Measurements from ENCODE around the gene DYDC1.

The DYDC1 gene

GRCh38 chr10:80382989-80383388, 26.4 kb upstream of the DYDC1 start:
- H3F3A ChIP-seq (ENCODE audit: insufficient read depth) = no peaks in the 10 kb centered on the region
- H3K4me2 ChIP-seq (ENCODE audit: low read depth, low read length, poor library complexity, severe bottlenecking) = no peak overlapping the region
- no peak overlapping the region for H3K4me3 ChIP-seq (ENCODE audit: insufficient read depth, low read length, poor library complexity, severe bottlenecking)
- TF ChIP-seq, protein P1, sequence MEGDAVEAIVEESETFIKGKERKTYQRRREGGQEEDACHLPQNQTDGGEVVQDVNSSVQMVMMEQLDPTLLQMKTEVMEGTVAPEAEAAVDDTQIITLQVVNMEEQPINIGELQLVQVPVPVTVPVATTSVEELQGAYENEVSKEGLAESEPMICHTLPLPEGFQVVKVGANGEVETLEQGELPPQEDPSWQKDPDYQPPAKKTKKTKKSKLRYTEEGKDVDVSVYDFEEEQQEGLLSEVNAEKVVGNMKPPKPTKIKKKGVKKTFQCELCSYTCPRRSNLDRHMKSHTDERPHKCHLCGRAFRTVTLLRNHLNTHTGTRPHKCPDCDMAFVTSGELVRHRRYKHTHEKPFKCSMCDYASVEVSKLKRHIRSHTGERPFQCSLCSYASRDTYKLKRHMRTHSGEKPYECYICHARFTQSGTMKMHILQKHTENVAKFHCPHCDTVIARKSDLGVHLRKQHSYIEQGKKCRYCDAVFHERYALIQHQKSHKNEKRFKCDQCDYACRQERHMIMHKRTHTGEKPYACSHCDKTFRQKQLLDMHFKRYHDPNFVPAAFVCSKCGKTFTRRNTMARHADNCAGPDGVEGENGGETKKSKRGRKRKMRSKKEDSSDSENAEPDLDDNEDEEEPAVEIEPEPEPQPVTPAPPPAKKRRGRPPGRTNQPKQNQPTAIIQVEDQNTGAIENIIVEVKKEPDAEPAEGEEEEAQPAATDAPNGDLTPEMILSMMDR (IDR thresholded peaks at IDR 0.05; ENCODE audit: insufficient read depth, low read length, poor library complexity, severe bottlenecking) = peak; percentile 60
- no peak for TF ChIP-seq EZH2phosphoT487 (conservative IDR thresholded peaks at IDR 0.05; ENCODE audit: low read length)
- no peaks in the 10 kb centered on the region for H3K9me3 ChIP-seq (ENCODE audit: insufficient read depth, low read length)
- no peak overlapping the region for H2AFZ ChIP-seq (ENCODE audit: low read depth, low read length, severe bottlenecking)
- H3K9me2 ChIP-seq (replicated peaks; ENCODE audit: insufficient read depth, low read length) = no peaks in the 10 kb centered on the region
- no peak overlapping the region for H3K9ac ChIP-seq (ENCODE audit: low read length)
- H3K79me2 ChIP-seq (ENCODE audit: insufficient read depth, low read length) = no peaks in the 10 kb centered on the region
- H3K36me3 ChIP-seq (ENCODE audit: low read length) = no peaks in the 10 kb centered on the region
- H4K20me1 ChIP-seq (ENCODE audit: low read depth, low read length) = no peaks in the 10 kb centered on the region
- no peak overlapping the region for H3K27ac ChIP-seq (ENCODE audit: low read depth, low read length)
- H3K27me3 ChIP-seq (ENCODE audit: low read length) = no peaks in the 10 kb centered on the region

- no peaks in the 10 kb centered on the region for H3K9me2 ChIP-seq (replicated peaks; ENCODE audit: insufficient read depth, low read length)
- H3F3A ChIP-seq (ENCODE audit: insufficient read depth) = no peaks in the 10 kb centered on the region
- no peaks in the 10 kb centered on the region for H3K27me3 ChIP-seq (ENCODE audit: low read length)
- H3K27ac ChIP-seq (ENCODE audit: low read depth, low read length) = no peak overlapping the region
- H3K79me2 ChIP-seq (ENCODE audit: insufficient read depth, low read length) = no peaks in the 10 kb centered on the region
- no peak overlapping the region for H3K4me2 ChIP-seq (ENCODE audit: low read depth, low read length, poor library complexity, severe bottlenecking)
- no peaks in the 10 kb centered on the region for H4K20me1 ChIP-seq (ENCODE audit: low read depth, low read length)
- H3K9me3 ChIP-seq (ENCODE audit: insufficient read depth, low read length) = no peaks in the 10 kb centered on the region
- H3K9ac ChIP-seq (ENCODE audit: low read length) = no peak overlapping the region
- H2AFZ ChIP-seq (ENCODE audit: low read depth, low read length, severe bottlenecking) = no peak overlapping the region
- H3K36me3 ChIP-seq (ENCODE audit: low read length) = no peaks in the 10 kb centered on the region
- no peak overlapping the region for H3K4me3 ChIP-seq (ENCODE audit: insufficient read depth, low read length, poor library complexity, severe bottlenecking)
- TF ChIP-seq, protein P1 (IDR thresholded peaks at IDR 0.05; ENCODE audit: insufficient read depth, low read length, poor library complexity, severe bottlenecking) = no peak
- TF ChIP-seq EZH2phosphoT487 (conservative IDR thresholded peaks at IDR 0.05; ENCODE audit: low read length) = no peak
Measured at GRCh38 chr10:80380185-80380584, 23.6 kb upstream of the DYDC1 start.

- H3F3A ChIP-seq (ENCODE audit: insufficient read depth) = no peaks in the 10 kb centered on the region
- no peaks in the 10 kb centered on the region for H3K27me3 ChIP-seq (ENCODE audit: low read length)
- H3K27ac ChIP-seq (ENCODE audit: low read depth, low read length) = no peak overlapping the region
- no peaks in the 10 kb centered on the region for H3K36me3 ChIP-seq (ENCODE audit: low read length)
- H3K4me2 ChIP-seq (ENCODE audit: low read depth, low read length, poor library complexity, severe bottlenecking) = no peak overlapping the region
- H3K9ac ChIP-seq (ENCODE audit: low read length) = no peak overlapping the region
- no peak overlapping the region for H3K4me3 ChIP-seq (ENCODE audit: insufficient read depth, low read length, poor library complexity, severe bottlenecking)
- H4K20me1 ChIP-seq (ENCODE audit: low read depth, low read length) = no peaks in the 10 kb centered on the region
- TF ChIP-seq, protein P1 (IDR thresholded peaks at IDR 0.05; ENCODE audit: insufficient read depth, low read length, poor library complexity, severe bottlenecking) = no peak
- TF ChIP-seq EZH2phosphoT487 (conservative IDR thresholded peaks at IDR 0.05; ENCODE audit: low read length) = no peak
- no peaks in the 10 kb centered on the region for H3K79me2 ChIP-seq (ENCODE audit: insufficient read depth, low read length)
- no peaks in the 10 kb centered on the region for H3K9me2 ChIP-seq (replicated peaks; ENCODE audit: insufficient read depth, low read length)
- H2AFZ ChIP-seq (ENCODE audit: low read depth, low read length, severe bottlenecking) = no peak overlapping the region
- H3K9me3 ChIP-seq (ENCODE audit: insufficient read depth, low read length) = no peaks in the 10 kb centered on the region
Measured at GRCh38 chr10:80379701-80380100, 23.1 kb upstream of the DYDC1 start.
